ENCODE measurements around the gene PPARA.

GRCh38 chr22:46272762-46273431 is 122.6 kb downstream of the PPARA start:
- TF ChIP-seq EZH2 (IDR thresholded peaks at IDR 0.05; ENCODE audit: borderline replicate concordance, insufficient read depth, low read length, poor library complexity, severe bottlenecking) (no peak), POLR2AphosphoS5 (IDR thresholded peaks at IDR 0.05) (no peak), MXI1 (conservative IDR thresholded peaks at IDR 0.05; ENCODE audit: poor library complexity, severe bottlenecking) (no peak), RAD21 (conservative IDR thresholded peaks at IDR 0.05) (no peak), EP300 (conservative IDR thresholded peaks at IDR 0.05; ENCODE audit: poor library complexity, severe bottlenecking) (no peak)
- TF ChIP-seq, protein P1, sequence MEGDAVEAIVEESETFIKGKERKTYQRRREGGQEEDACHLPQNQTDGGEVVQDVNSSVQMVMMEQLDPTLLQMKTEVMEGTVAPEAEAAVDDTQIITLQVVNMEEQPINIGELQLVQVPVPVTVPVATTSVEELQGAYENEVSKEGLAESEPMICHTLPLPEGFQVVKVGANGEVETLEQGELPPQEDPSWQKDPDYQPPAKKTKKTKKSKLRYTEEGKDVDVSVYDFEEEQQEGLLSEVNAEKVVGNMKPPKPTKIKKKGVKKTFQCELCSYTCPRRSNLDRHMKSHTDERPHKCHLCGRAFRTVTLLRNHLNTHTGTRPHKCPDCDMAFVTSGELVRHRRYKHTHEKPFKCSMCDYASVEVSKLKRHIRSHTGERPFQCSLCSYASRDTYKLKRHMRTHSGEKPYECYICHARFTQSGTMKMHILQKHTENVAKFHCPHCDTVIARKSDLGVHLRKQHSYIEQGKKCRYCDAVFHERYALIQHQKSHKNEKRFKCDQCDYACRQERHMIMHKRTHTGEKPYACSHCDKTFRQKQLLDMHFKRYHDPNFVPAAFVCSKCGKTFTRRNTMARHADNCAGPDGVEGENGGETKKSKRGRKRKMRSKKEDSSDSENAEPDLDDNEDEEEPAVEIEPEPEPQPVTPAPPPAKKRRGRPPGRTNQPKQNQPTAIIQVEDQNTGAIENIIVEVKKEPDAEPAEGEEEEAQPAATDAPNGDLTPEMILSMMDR (IDR thresholded peaks at IDR 0.05; ENCODE audit: poor library complexity, severe bottlenecking), result no peak
